Neural progenitor cell (in vitro differentiated cells): Measurements from ENCODE around the gene COPS8. TPM values are rescaled to one million over a fixed set of nuclear protein-coding genes. Genes with fewer than 3 reads are reported as not detected.

Source experiments
- DNase-seq: peaks from one replicate; pipeline ENCODE4 v3.0.0-alpha.2; 2016; ENCODE audit warnings: low spot score
- H2AFZ ChIP-seq: fragments of 200-600 bp; sonication (generic); replicated peaks from 2 replicates; pipeline ENCODE4 v1.6.1; 2016; ENCODE audit warnings: antibody characterized with exemption
- H3F3A ChIP-seq: fragments of 200-600 bp; sonication (generic); 2 replicates; pipeline ENCODE4 v1.6.1; 2016; ENCODE audit warnings: antibody characterized with exemption, low read depth
- H3K27ac ChIP-seq: fragments of 200-600 bp; sonication (generic); 2 replicates; pipeline ENCODE4 v1.5.1; 2016; ENCODE audit warnings: mild to moderate bottlenecking
- H3K27me3 ChIP-seq: fragments of 200-600 bp; sonication (generic); 2 replicates; pipeline ENCODE4 v1.6.1; 2016; ENCODE audit warnings: mild to moderate bottlenecking, moderate library complexity
- H3K36me3 ChIP-seq: fragments of 200-600 bp; sonication (generic); 2 replicates; pipeline ENCODE4 v1.5.1; 2016
- H3K4me1 ChIP-seq: fragments of 200-600 bp; sonication (generic); 2 replicates; pipeline ENCODE4 v1.6.1; 2016; ENCODE audit warnings: mixed run types
- H3K4me2 ChIP-seq: fragments of 200-600 bp; sonication (generic); 2 replicates; pipeline ENCODE4 v1.6.1; 2016
- H3K4me3 ChIP-seq: fragments of 200-600 bp; sonication (generic); 2 replicates; pipeline ENCODE4 v1.5.1; 2016
- H3K79me2 ChIP-seq: fragments of 200-600 bp; sonication (generic); 2 replicates; pipeline ENCODE4 v1.6.1; 2016; ENCODE audit warnings: low read depth
- H3K9ac ChIP-seq: fragments of 200-600 bp; sonication (generic); 2 replicates; pipeline ENCODE4 v1.6.1; 2016
- H3K9me3 ChIP-seq: fragments of 200-600 bp; sonication (generic); 2 replicates; pipeline ENCODE4 v1.5.1; 2016; ENCODE audit warnings: low read depth
- H4K20me1 ChIP-seq: fragments of 200-600 bp; sonication (generic); 2 replicates; pipeline ENCODE4 v1.6.1; 2016; ENCODE audit warnings: low read depth
- H3K27ac Mint-ChIP-seq: 3 replicates; pipeline ENCODE4 v1.8.0; 2021; ENCODE audit warnings: mixed read lengths
- H3K27me3 Mint-ChIP-seq: 2 replicates; pipeline ENCODE4 v1.8.0; 2022; ENCODE audit warnings: low read depth, mild to moderate bottlenecking, inconsistent platforms, moderate library complexity, mixed read lengths; ENCODE audit not compliant: insufficient read depth
- H3K36me3 Mint-ChIP-seq: 3 replicates; pipeline ENCODE4 v1.8.0; 2021; ENCODE audit warnings: mixed read lengths
- H3K4me1 Mint-ChIP-seq: 3 replicates; pipeline ENCODE4 v1.8.0; 2021; ENCODE audit warnings: mixed read lengths
- H3K4me3 Mint-ChIP-seq: 3 replicates; pipeline ENCODE4 v1.8.0; 2021; ENCODE audit warnings: mild to moderate bottlenecking, moderate library complexity, mixed read lengths
- H3K9me3 Mint-ChIP-seq: 3 replicates; pipeline ENCODE4 v1.8.0; 2020; ENCODE audit warnings: mixed read lengths
- CTCF ChIP-seq: fragments of 200-600 bp; sonication (generic); IDR thresholded peaks from 2 replicates; pipeline ENCODE4 v1.5.1; 2017; ENCODE audit warnings: antibody characterized with exemption, mild to moderate bottlenecking
- EZH2 ChIP-seq: fragments of 200-600 bp; sonication (generic); IDR thresholded peaks from 2 replicates; pipeline ENCODE4 v1.6.1; 2017; ENCODE audit warnings: antibody characterized with exemption, mild to moderate bottlenecking, moderate library complexity
- EZH2phosphoT487 ChIP-seq: fragments of 200-600 bp; sonication (generic); IDR thresholded peaks from 2 replicates; pipeline ENCODE4 v1.6.1; 2017; ENCODE audit warnings: antibody characterized with exemption
- total RNA-seq: library from RNA; depleted of rRNA; stranded (reverse); fragments of >200 nt; gene quantifications from 2 replicates; pipeline ENCODE4 v1.2.3, GENCODE V29; 2015; ENCODE audit warnings: low replicate concordance

COPS8 gene
- total RNA-seq, 1 donor from 2014 or later, result 267 TPM

- H3K27ac ChIP-seq, result peak overlapping the region; percentile 97
- H3K27me3 ChIP-seq, result no peaks in the 10 kb centered on the region
- no peak overlapping the region for H3K9ac ChIP-seq
- H3K36me3 Mint-ChIP-seq, result peaks cover 34% of the 10 kb centered on the region
- H4K20me1 ChIP-seq, result no peaks in the 10 kb centered on the region
- TF ChIP-seq CTCF (no peak), EZH2phosphoT487 (peak; percentile 24)
- peak overlapping the region; percentile 26 for H3K4me3 ChIP-seq
- no peaks in the 10 kb centered on the region for H3K4me1 Mint-ChIP-seq
- no peaks in the 10 kb centered on the region for H3K9me3 ChIP-seq
- no peak overlapping the region for H2AFZ ChIP-seq
- no peak overlapping the region for H3K4me3 Mint-ChIP-seq
- H3K79me2 ChIP-seq, result no peaks in the 10 kb centered on the region
- no peak overlapping the region for H3K27ac Mint-ChIP-seq
- DNase-seq, result peak; percentile 89
- peaks cover 14% of the 10 kb centered on the region for H3K36me3 ChIP-seq
- peaks cover 32% of the 10 kb centered on the region for H3K4me1 ChIP-seq
- H3K9me3 Mint-ChIP-seq, result no peaks in the 10 kb centered on the region
- no peaks in the 10 kb centered on the region for H3K27me3 Mint-ChIP-seq
- peak overlapping the region; percentile 69 for H3K4me2 ChIP-seq
- H3F3A ChIP-seq, result peaks cover 27% of the 10 kb centered on the region
Observed at GRCh38 chr2:237101118-237101979, 15.7 kb downstream of the COPS8 start.

- no peak overlapping the region for H3K4me3 ChIP-seq
- no peaks in the 10 kb centered on the region for H3K27me3 ChIP-seq
- H3K27ac ChIP-seq, result peak overlapping the region; percentile 97
- H3K4me2 ChIP-seq, result peak overlapping the region; percentile 69
- Mint-ChIP-seq H3K27me3 (no peaks in the 10 kb centered on the region), H3K9me3 (no peaks in the 10 kb centered on the region), H3K27ac (no peak overlapping the region), H3K36me3 (peaks cover 31% of the 10 kb centered on the region), H3K4me3 (no peak overlapping the region), H3K4me1 (no peaks in the 10 kb centered on the region)
- H3K9me3 ChIP-seq, result no peaks in the 10 kb centered on the region
- H3K36me3 ChIP-seq, result peaks cover 14% of the 10 kb centered on the region
- H2AFZ ChIP-seq, result no peak overlapping the region
- no peaks in the 10 kb centered on the region for H3K79me2 ChIP-seq
- H3F3A ChIP-seq, result peaks cover 27% of the 10 kb centered on the region
- TF ChIP-seq EZH2 (no peak), CTCF (no peak), EZH2phosphoT487 (no peak)
- DNase-seq, result no peak
- peaks cover 32% of the 10 kb centered on the region for H3K4me1 ChIP-seq
- no peaks in the 10 kb centered on the region for H4K20me1 ChIP-seq
- no peak overlapping the region for H3K9ac ChIP-seq
Observed at GRCh38 chr2:237102428-237102827, 16.7 kb downstream of the COPS8 start.

GRCh38 chr2:237109421-237109934 lies 23.8 kb downstream of the COPS8 start:
- H3K9me3 Mint-ChIP-seq, result peaks cover 7% of the 10 kb centered on the region

More at GRCh38 chr2:237109421-237109934, 23.8 kb downstream of the COPS8 start:
- Histone ChIP-seq H3K36me3 (no peaks in the 10 kb centered on the region), H3K4me3 (no peak overlapping the region), H3K9me3 (no peaks in the 10 kb centered on the region), H3F3A (no peaks in the 10 kb centered on the region), H3K9ac (no peak overlapping the region), H3K27me3 (no peaks in the 10 kb centered on the region), H3K79me2 (no peaks in the 10 kb centered on the region), H3K4me1 (no peaks in the 10 kb centered on the region), H4K20me1 (no peaks in the 10 kb centered on the region), H2AFZ (no peak overlapping the region), H3K27ac (no peak overlapping the region), H3K4me2 (no peak overlapping the region)
- H3K27ac Mint-ChIP-seq, result no peak overlapping the region
- no peaks in the 10 kb centered on the region for H3K4me1 Mint-ChIP-seq
- no peaks in the 10 kb centered on the region for H3K27me3 Mint-ChIP-seq
- no peak for TF ChIP-seq CTCF
- TF ChIP-seq EZH2phosphoT487, result no peak
- no peak for TF ChIP-seq EZH2
- peaks cover 8% of the 10 kb centered on the region for H3K36me3 Mint-ChIP-seq
- H3K4me3 Mint-ChIP-seq, result no peak overlapping the region
- no peak for DNase-seq
